HG03571 (cell line): ENCODE results near the gene CDKN2B-AS1.
A peak's percentile ranks its signal among the peaks of the same experiment; 100 is the strongest.

Experiments used
- ATAC-seq: cut with Tn5 transposase; IDR thresholded peaks from one replicate; pipeline ENCODE4 v1.9.1; 2021; ENCODE audit not compliant: unreplicated experiment

CDKN2B-AS1 gene

GRCh38 chr9:22005702-22006606 lies 11.4 kb downstream of the CDKN2B-AS1 start:
- no peak for ATAC-seq

- no peak for ATAC-seq
These were observed 13.8 kb downstream of the CDKN2B-AS1 start for GRCh38 chr9:22008384-22008716.

GRCh38 chr9:22008717-22009505 lies 14.3 kb downstream of the CDKN2B-AS1 start, which contains the start of gene CDKN2B:
Gene CDKN2B, minus strand, starts transcription at chr9:22009305. Its CDS starts 352 bp downstream, at chr9:22008953.
- peak; percentile 87 for ATAC-seq

GRCh38 chr9:22009506-22009867 lies 14.9 kb downstream of the CDKN2B-AS1 start:
- peak; percentile 33 for ATAC-seq

- ATAC-seq, result no peak
These were observed 16.5 kb downstream of the CDKN2B-AS1 start for GRCh38 chr9:22010866-22011625.

GRCh38 chr9:22022396-22022795 lies 27.8 kb downstream of the CDKN2B-AS1 start:
- no peak for ATAC-seq

- ATAC-seq, result no peak
These were observed 32.1 kb downstream of the CDKN2B-AS1 start for GRCh38 chr9:22026696-22027095.

GRCh38 chr9:22028394-22028793 lies 33.8 kb downstream of the CDKN2B-AS1 start:
- no peak for ATAC-seq

GRCh38 chr9:22029231-22029630 lies 34.6 kb downstream of the CDKN2B-AS1 start:
- no peak for ATAC-seq

- peak; percentile 87 for ATAC-seq
These were observed 35.6 kb downstream of the CDKN2B-AS1 start for GRCh38 chr9:22030101-22030598.

GRCh38 chr9:22031655-22032411 lies 37.2 kb downstream of the CDKN2B-AS1 start:
- no peak for ATAC-seq

GRCh38 chr9:22033012-22033630 lies 38.5 kb downstream of the CDKN2B-AS1 start:
- ATAC-seq, result no peak

GRCh38 chr9:22035591-22036011 lies 41.0 kb downstream of the CDKN2B-AS1 start:
- no peak for ATAC-seq

- ATAC-seq, result no peak
These were observed 42.5 kb downstream of the CDKN2B-AS1 start for GRCh38 chr9:22036866-22037626.

GRCh38 chr9:22037954-22038690 lies 43.5 kb downstream of the CDKN2B-AS1 start:
- no peak for ATAC-seq

GRCh38 chr9:22039258-22039657 lies 44.7 kb downstream of the CDKN2B-AS1 start:
- no peak for ATAC-seq

- ATAC-seq, result no peak
These were observed 46.2 kb downstream of the CDKN2B-AS1 start for GRCh38 chr9:22040760-22041159.

GRCh38 chr9:22041344-22041743 lies 46.8 kb downstream of the CDKN2B-AS1 start:
- ATAC-seq, result no peak
